SK-N-SH treated with all-trans-retinoic acid at 6 μM for 48 hours (cell line): ENCODE measurements around the gene KRTAP9-6.

ENCODE experiments used
- ATAC-seq: fragments of 200-7000 bp; cut with Tn5 transposase; 3 replicates; pipeline ENCODE4 v1.9.1; 2020; ENCODE audit warnings: mild to moderate bottlenecking, moderate library complexity
- ARNTL ChIP-seq: fragments of 450-650 bp; formaldehyde crosslinking; IDR thresholded peaks from 2 replicates; pipeline ENCODE4 v1.5.0; 2020; ENCODE audit warnings: low read depth, mild to moderate bottlenecking, moderate library complexity, borderline replicate concordance
- BACH2 ChIP-seq: fragments of 250-450 bp; sonication (Bioruptor Pico); IDR thresholded peaks from 2 replicates; pipeline ENCODE4 v1.9.0; 2021; ENCODE audit warnings: mild to moderate bottlenecking, borderline replicate concordance
- CSDC2 ChIP-seq: fragments of 250-450 bp; sonication (Bioruptor Pico); IDR thresholded peaks from 2 replicates; pipeline ENCODE4 v1.5.0; 2020; ENCODE audit warnings: mild to moderate bottlenecking, moderate library complexity
- ESRRG ChIP-seq: fragments of 250-450 bp; sonication (Bioruptor Pico); IDR thresholded peaks from 2 replicates; pipeline ENCODE4 v1.6.1; 2021; ENCODE audit warnings: mild to moderate bottlenecking
- GLIS3 ChIP-seq: fragments of 250-450 bp; sonication (Bioruptor Pico); IDR thresholded peaks from 2 replicates; pipeline ENCODE4 v1.5.0; 2020; ENCODE audit warnings: mild to moderate bottlenecking, moderate library complexity
- ISL1 ChIP-seq: fragments of 250-450 bp; sonication (Bioruptor Pico); IDR thresholded peaks from 2 replicates; pipeline ENCODE4 v2.1.2; 2022; ENCODE audit warnings: mild to moderate bottlenecking, moderate library complexity
- PPARA ChIP-seq: fragments of 250-450 bp; sonication (Bioruptor Pico); IDR thresholded peaks from 2 replicates; pipeline ENCODE4 v1.5.0; 2020; ENCODE audit warnings: mild to moderate bottlenecking, borderline replicate concordance
- RARB ChIP-seq: fragments of 250-450 bp; sonication (Bioruptor Pico); IDR thresholded peaks from 2 replicates; pipeline ENCODE4 v1.8.0; 2021; ENCODE audit warnings: mild to moderate bottlenecking, moderate library complexity
- SNAI2 ChIP-seq: fragments of 250-450 bp; sonication (Bioruptor Pico); IDR thresholded peaks from 2 replicates; pipeline ENCODE4 v1.5.0; 2020; ENCODE audit warnings: mild to moderate bottlenecking, moderate library complexity
- TCF4 ChIP-seq: fragments of 250-450 bp; sonication (Bioruptor Pico); IDR thresholded peaks from 2 replicates; pipeline ENCODE4 v1.8.0; 2021; ENCODE audit warnings: mild to moderate bottlenecking, moderate library complexity, borderline replicate concordance
- TOX ChIP-seq: fragments of 250-450 bp; sonication (Bioruptor Pico); IDR thresholded peaks from 2 replicates; pipeline ENCODE4 v1.8.0; 2021; ENCODE audit warnings: mild to moderate bottlenecking, moderate library complexity, borderline replicate concordance
- ZC3H10 ChIP-seq: fragments of 250-450 bp; sonication (Bioruptor Pico); IDR thresholded peaks from 2 replicates; pipeline ENCODE4 v1.5.1; 2021; ENCODE audit warnings: mild to moderate bottlenecking, moderate library complexity
- ZFP3 ChIP-seq: fragments of 250-450 bp; sonication (Bioruptor Pico); IDR thresholded peaks from 2 replicates; pipeline ENCODE4 v1.5.0; 2020; ENCODE audit warnings: mild to moderate bottlenecking, moderate library complexity
- ZFP30 ChIP-seq: fragments of 450-650 bp; formaldehyde crosslinking; IDR thresholded peaks from 2 replicates; pipeline ENCODE4 v1.5.0; 2022; ENCODE audit warnings: mild to moderate bottlenecking, moderate library complexity
- ZNF565 ChIP-seq: fragments of 450-650 bp; formaldehyde crosslinking; conservative IDR thresholded peaks from 2 replicates; pipeline ENCODE4 v1.5.0; 2020; ENCODE audit warnings: low read depth, mild to moderate bottlenecking, moderate library complexity
- ZNF70 ChIP-seq: fragments of 450-650 bp; formaldehyde crosslinking; IDR thresholded peaks from 2 replicates; pipeline ENCODE4 v1.5.0; 2020; ENCODE audit warnings: mild to moderate bottlenecking, moderate library complexity
- ZNF8 ChIP-seq: fragments of 450-650 bp; formaldehyde crosslinking; IDR thresholded peaks from 2 replicates; pipeline ENCODE4 v1.5.0; 2020; ENCODE audit warnings: mild to moderate bottlenecking, moderate library complexity
- TF ChIP-seq, protein P1 (sequence below): fragments of 250-450 bp; sonication (Bioruptor Pico); IDR thresholded peaks from 2 replicates; pipeline ENCODE4 v1.5.1; 2021; ENCODE audit warnings: mild to moderate bottlenecking, moderate library complexity
- TF ChIP-seq, protein P2 (sequence below): fragments of 250-450 bp; sonication (Bioruptor Pico); IDR thresholded peaks from 2 replicates; pipeline ENCODE4 v1.8.0; 2020; ENCODE audit warnings: mild to moderate bottlenecking, moderate library complexity, borderline replicate concordance
- TF ChIP-seq, protein P3 (sequence below): fragments of 250-450 bp; sonication (Bioruptor Pico); IDR thresholded peaks from 2 replicates; pipeline ENCODE4 v1.8.0; 2021; ENCODE audit warnings: low read depth, mild to moderate bottlenecking, moderate library complexity, borderline replicate concordance
- TF ChIP-seq, protein P4 (sequence below): fragments of 250-450 bp; sonication (Bioruptor Pico); IDR thresholded peaks from 2 replicates; pipeline ENCODE4 v1.5.0; 2020; ENCODE audit warnings: mild to moderate bottlenecking, moderate library complexity
- TF ChIP-seq, protein P5 (sequence below): fragments of 250-450 bp; sonication (Bioruptor Pico); IDR thresholded peaks from 2 replicates; pipeline ENCODE4 v1.5.1; 2020; ENCODE audit warnings: low read depth, mild to moderate bottlenecking, moderate library complexity

Gene KRTAP9-6

DNA sequence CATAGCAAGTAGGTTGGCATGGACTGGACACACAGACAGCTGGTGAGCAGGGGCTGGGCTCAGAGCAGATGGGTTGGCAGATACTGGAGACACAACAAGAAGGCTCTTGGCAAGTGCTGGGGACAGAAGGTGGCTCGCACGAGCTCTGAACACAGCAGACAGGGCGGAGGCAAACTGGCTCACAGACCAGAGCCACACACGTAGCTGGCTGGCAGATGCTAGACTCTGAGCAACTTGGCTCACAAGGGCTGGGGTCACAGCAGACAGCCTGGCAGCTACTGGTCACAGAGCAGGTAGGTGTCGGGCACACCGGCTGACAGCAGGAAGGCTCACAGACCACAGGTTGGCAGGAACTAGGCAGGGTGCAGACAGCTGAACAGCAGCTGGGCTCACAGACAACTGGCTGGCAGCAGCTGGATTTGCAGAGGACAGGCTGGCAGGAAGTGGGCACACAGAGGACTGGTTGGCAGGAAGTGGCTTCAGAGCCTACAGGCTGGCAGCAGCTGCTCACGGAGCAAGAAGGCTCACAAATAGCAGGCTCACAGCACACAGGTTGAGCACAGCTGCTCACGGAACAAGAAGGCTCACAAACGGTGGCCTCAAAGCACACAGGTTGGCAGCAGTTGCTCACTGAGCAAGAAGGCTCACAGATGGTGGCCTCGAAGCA lies 43.2 kb downstream of the KRTAP9-6 start:
- TF ChIP-seq ZNF565 (no peak), GLIS3 (CRISPR knock-in tag) (no peak), ZFP30 (CRISPR knock-in tag) (no peak), ZNF8 (CRISPR knock-in tag) (no peak), CSDC2 (CRISPR knock-in tag) (no peak), ZC3H10 (CRISPR knock-in tag) (no peak), ZFP3 (CRISPR knock-in tag) (no peak), BACH2 (CRISPR knock-in tag) (no peak), ESRRG (CRISPR knock-in tag) (no peak), SNAI2 (CRISPR knock-in tag) (no peak), ARNTL (CRISPR knock-in tag) (no peak), ZNF70 (CRISPR knock-in tag) (no peak), TCF4 (CRISPR knock-in tag) (no peak), PPARA (CRISPR knock-in tag) (no peak), TOX (CRISPR knock-in tag) (no peak)
- TF ChIP-seq, protein P1, sequence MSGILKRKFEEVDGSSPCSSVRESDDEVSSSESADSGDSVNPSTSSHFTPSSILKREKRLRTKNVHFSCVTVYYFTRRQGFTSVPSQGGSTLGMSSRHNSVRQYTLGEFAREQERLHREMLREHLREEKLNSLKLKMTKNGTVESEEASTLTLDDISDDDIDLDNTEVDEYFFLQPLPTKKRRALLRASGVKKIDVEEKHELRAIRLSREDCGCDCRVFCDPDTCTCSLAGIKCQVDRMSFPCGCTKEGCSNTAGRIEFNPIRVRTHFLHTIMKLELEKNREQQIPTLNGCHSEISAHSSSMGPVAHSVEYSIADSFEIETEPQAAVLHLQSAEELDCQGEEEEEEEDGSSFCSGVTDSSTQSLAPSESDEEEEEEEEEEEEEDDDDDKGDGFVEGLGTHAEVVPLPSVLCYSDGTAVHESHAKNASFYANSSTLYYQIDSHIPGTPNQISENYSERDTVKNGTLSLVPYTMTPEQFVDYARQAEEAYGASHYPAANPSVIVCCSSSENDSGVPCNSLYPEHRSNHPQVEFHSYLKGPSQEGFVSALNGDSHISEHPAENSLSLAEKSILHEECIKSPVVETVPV: no peak
- TF ChIP-seq, protein P2, sequence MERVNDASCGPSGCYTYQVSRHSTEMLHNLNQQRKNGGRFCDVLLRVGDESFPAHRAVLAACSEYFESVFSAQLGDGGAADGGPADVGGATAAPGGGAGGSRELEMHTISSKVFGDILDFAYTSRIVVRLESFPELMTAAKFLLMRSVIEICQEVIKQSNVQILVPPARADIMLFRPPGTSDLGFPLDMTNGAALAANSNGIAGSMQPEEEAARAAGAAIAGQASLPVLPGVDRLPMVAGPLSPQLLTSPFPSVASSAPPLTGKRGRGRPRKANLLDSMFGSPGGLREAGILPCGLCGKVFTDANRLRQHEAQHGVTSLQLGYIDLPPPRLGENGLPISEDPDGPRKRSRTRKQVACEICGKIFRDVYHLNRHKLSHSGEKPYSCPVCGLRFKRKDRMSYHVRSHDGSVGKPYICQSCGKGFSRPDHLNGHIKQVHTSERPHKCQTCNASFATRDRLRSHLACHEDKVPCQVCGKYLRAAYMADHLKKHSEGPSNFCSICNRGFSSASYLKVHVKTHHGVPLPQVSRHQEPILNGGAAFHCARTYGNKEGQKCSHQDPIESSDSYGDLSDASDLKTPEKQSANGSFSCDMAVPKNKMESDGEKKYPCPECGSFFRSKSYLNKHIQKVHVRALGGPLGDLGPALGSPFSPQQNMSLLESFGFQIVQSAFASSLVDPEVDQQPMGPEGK (CRISPR knock-in tag): no peak
- TF ChIP-seq, protein P3, sequence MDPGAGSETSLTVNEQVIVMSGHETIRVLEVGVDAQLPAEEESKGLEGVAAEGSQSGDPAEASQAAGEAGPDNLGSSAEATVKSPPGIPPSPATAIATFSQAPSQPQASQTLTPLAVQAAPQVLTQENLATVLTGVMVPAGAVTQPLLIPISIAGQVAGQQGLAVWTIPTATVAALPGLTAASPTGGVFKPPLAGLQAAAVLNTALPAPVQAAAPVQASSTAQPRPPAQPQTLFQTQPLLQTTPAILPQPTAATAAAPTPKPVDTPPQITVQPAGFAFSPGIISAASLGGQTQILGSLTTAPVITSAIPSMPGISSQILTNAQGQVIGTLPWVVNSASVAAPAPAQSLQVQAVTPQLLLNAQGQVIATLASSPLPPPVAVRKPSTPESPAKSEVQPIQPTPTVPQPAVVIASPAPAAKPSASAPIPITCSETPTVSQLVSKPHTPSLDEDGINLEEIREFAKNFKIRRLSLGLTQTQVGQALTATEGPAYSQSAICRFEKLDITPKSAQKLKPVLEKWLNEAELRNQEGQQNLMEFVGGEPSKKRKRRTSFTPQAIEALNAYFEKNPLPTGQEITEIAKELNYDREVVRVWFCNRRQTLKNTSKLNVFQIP (CRISPR knock-in tag): no peak
- TF ChIP-seq, protein P4, sequence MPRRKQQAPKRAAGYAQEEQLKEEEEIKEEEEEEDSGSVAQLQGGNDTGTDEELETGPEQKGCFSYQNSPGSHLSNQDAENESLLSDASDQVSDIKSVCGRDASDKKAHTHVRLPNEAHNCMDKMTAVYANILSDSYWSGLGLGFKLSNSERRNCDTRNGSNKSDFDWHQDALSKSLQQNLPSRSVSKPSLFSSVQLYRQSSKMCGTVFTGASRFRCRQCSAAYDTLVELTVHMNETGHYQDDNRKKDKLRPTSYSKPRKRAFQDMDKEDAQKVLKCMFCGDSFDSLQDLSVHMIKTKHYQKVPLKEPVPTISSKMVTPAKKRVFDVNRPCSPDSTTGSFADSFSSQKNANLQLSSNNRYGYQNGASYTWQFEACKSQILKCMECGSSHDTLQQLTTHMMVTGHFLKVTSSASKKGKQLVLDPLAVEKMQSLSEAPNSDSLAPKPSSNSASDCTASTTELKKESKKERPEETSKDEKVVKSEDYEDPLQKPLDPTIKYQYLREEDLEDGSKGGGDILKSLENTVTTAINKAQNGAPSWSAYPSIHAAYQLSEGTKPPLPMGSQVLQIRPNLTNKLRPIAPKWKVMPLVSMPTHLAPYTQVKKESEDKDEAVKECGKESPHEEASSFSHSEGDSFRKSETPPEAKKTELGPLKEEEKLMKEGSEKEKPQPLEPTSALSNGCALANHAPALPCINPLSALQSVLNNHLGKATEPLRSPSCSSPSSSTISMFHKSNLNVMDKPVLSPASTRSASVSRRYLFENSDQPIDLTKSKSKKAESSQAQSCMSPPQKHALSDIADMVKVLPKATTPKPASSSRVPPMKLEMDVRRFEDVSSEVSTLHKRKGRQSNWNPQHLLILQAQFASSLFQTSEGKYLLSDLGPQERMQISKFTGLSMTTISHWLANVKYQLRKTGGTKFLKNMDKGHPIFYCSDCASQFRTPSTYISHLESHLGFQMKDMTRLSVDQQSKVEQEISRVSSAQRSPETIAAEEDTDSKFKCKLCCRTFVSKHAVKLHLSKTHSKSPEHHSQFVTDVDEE (CRISPR knock-in tag): no peak
- TF ChIP-seq, protein P5, sequence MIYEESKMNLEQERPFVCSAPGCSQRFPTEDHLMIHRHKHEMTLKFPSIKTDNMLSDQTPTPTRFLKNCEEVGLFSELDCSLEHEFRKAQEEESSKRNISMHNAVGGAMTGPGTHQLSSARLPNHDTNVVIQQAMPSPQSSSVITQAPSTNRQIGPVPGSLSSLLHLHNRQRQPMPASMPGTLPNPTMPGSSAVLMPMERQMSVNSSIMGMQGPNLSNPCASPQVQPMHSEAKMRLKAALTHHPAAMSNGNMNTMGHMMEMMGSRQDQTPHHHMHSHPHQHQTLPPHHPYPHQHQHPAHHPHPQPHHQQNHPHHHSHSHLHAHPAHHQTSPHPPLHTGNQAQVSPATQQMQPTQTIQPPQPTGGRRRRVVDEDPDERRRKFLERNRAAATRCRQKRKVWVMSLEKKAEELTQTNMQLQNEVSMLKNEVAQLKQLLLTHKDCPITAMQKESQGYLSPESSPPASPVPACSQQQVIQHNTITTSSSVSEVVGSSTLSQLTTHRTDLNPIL (CRISPR knock-in tag): no peak
- no peak for ATAC-seq

DNA sequence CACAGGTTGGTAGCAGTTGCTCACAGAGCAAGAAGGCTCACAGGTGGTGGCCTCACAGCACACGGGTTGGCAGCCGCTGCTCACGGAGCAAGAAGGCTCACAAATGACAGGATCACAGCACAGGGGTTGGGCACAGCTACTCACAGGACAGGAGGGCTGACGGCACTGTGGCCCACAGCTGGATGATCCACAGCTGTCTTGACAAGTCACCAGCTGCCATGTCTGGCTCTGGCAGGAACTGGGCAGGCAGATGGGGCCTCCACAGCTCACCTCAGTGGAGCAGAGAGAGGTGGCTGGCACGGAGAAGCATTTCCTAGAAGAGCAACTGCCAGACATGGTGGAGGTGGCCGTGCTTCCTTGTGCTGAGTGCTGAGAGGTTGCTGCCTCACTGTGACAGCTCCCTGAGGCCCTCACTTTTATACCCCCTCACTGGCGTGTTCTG lies 43.8 kb downstream of the KRTAP9-6 start, which contains the start of gene KRTAP16-1:
KRTAP16-1 (minus strand) TSS at position 392 of the 442 bp plus-strand sequence; CDS start at position 336, 56 bp downstream.
- no peak for ATAC-seq
- TF ChIP-seq ISL1 (no peak), ZFP3 (CRISPR knock-in tag) (no peak), ZNF565 (no peak), SNAI2 (CRISPR knock-in tag) (no peak), TCF4 (CRISPR knock-in tag) (no peak), ZFP30 (CRISPR knock-in tag) (no peak), CSDC2 (CRISPR knock-in tag) (no peak), GLIS3 (CRISPR knock-in tag) (no peak), ZNF70 (CRISPR knock-in tag) (no peak), RARB (CRISPR knock-in tag) (no peak), ARNTL (CRISPR knock-in tag) (no peak)
- TF ChIP-seq, protein P2 (CRISPR knock-in tag): no peak
- TF ChIP-seq, protein P5 (CRISPR knock-in tag): no peak
- TF ChIP-seq, protein P3 (CRISPR knock-in tag): no peak
- TF ChIP-seq, protein P1: no peak
